HG03558 (cell line): ENCODE data around the gene CARTPT.

Experiments used
- ATAC-seq: cut with Tn5 transposase; IDR thresholded peaks from one replicate; pipeline ENCODE4 v1.9.1; 2021; ENCODE audit warnings: moderate number of reproducible peaks; ENCODE audit not compliant: unreplicated experiment; ENCODE audit errors: extremely low read depth

CARTPT gene

GRCh38 chr5:71719063-71719964 lies at the start of gene CARTPT:
CARTPT (plus strand) TSS chr5:71719275; CDS start chr5:71719294, 19 bp downstream.
- no peak for ATAC-seq

GRCh38 chr5:71677977-71678376 lies 41.1 kb upstream of the CARTPT start:
- ATAC-seq, result no peak

GRCh38 chr5:71679714-71680113 lies 39.4 kb upstream of the CARTPT start:
- no peak for ATAC-seq

GRCh38 chr5:71680510-71680909 lies 38.6 kb upstream of the CARTPT start:
- no peak for ATAC-seq

GRCh38 chr5:71681296-71681695 lies 37.8 kb upstream of the CARTPT start:
- no peak for ATAC-seq

DNA sequence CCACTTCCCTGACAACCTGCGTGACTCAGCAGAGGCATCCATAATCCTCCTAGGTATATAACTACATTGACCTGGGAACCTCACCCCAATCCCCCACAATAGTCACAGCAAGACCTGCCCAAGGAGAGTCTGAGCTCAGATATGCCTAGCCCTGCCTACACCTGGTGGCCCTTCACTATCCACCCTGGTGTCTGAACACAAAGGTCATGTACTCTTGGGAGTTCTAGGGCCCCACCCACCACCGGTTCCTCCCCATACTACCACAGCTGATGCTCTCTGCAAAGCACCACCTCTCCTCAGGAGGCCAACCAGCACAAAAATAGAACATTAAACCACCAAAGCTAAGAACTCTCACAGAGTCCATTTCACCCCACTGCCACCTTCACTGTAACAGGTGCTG lies 34.8 kb upstream of the CARTPT start:
- no peak for ATAC-seq

GRCh38 chr5:71693828-71694427 lies 25.1 kb upstream of the CARTPT start:
- ATAC-seq, result no peak

- no peak for ATAC-seq
Observed at GRCh38 chr5:71695071-71695470, 24.0 kb upstream of the CARTPT start.

GRCh38 chr5:71695595-71695994 lies 23.5 kb upstream of the CARTPT start:
- ATAC-seq, result no peak

GRCh38 chr5:71697967-71698366 lies 21.1 kb upstream of the CARTPT start:
- no peak for ATAC-seq

DNA sequence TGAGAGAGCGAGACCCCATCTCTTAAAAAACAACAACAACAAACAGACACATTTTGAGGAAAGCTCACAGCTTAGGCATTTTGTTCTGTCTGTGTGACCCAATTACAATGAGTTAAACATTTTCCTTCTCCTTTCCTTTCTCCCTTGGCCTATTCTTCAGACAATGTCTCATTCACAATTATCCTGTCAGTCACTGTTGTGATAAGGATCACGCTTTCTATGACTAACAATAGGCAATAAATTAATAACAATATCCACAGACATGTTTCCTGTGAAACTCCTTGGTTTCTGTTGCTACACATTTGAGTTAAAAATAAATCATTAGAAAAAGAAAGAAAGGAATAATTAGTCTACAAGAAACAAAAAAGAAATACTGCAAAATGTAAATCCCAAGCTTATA lies 19.8 kb upstream of the CARTPT start:
- no peak for ATAC-seq

DNA sequence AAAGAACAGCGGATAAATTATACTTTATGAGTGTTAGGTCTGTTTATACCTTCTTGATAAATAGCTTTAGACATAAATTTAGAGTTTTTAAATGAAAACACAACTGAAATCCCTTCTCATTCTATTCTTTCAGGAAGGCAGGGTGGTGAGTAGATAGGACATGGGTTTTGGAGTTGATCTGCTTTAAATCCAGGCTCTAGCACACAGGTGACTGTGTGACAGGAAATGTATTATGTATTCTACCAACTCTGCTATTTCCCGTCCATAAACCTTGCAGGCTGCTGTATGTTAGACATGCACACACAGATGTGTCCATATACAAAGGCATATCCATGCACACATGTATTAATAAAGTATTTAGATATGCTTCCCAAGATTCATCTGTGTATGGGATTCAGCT lies 19.3 kb upstream of the CARTPT start:
- ATAC-seq, result no peak

DNA sequence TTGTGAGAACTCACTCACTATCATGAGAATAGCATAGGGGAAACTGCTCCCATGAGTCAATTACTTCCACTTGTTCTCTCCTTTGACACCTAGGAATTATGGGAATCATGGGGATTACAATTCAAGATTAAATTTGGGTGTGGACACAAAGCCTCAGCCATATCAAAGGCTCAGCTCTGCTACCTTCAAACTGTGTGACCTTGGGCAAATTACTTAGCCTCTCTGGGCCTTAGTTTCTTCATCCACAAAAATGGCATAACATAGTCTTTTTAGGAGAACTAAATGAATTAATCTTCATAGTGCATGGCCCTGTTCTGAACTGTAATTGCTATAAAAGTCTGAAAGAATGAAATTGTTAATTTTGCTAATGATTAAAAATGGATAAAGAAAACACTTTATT lies 18.3 kb upstream of the CARTPT start:
- no peak for ATAC-seq

GRCh38 chr5:71701407-71701806 lies 17.7 kb upstream of the CARTPT start:
- ATAC-seq, result no peak

- ATAC-seq, result no peak
Observed at GRCh38 chr5:71703941-71704340, 15.1 kb upstream of the CARTPT start.

DNA sequence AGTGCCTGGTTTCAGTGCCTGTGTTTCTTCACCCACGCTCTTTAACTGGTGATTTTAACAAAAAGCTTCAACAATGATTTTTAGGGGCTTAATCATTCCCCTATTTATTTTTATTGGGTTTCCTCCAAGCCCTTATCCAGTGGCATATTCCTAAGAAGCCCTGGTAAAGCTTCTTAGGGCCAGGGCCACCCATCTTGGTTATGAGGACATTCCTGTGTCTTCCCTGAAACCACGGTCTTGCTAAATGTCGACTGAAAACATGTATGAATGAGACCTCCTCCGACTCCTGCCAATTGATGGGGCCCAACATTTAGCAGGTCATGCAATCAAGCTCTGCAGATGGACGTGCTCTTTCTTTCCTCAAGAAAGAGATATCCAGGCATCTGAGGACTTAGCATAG lies 13.7 kb upstream of the CARTPT start:
- no peak for ATAC-seq

GRCh38 chr5:71706906-71707305 lies 12.2 kb upstream of the CARTPT start:
- ATAC-seq, result no peak

- no peak for ATAC-seq
Observed at GRCh38 chr5:71711610-71712009, 7.5 kb upstream of the CARTPT start.

GRCh38 chr5:71714911-71715310 lies 4.2 kb upstream of the CARTPT start:
- ATAC-seq, result no peak

- ATAC-seq, result no peak
Observed at GRCh38 chr5:71727978-71728377, 8.9 kb downstream of the CARTPT start.

DNA sequence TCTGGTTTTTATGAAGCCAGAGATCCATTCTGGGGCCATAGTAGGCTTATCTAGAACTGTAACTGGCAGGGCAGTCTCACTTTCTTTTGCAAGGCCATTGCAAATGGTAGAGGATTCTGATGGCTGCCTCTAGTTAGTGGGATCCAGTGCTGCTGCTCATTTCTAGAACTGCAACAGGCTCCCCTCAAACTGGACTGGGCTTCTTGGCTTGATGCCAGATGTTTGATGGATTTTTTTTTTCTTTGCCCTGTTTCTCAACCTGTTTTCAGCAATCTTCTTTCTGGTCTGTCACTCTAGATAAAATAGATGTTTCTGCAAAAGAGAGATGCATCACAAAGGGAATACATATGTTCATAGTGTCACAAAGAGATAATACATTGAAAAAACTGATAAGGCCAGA lies 11.9 kb downstream of the CARTPT start:
- no peak for ATAC-seq

DNA sequence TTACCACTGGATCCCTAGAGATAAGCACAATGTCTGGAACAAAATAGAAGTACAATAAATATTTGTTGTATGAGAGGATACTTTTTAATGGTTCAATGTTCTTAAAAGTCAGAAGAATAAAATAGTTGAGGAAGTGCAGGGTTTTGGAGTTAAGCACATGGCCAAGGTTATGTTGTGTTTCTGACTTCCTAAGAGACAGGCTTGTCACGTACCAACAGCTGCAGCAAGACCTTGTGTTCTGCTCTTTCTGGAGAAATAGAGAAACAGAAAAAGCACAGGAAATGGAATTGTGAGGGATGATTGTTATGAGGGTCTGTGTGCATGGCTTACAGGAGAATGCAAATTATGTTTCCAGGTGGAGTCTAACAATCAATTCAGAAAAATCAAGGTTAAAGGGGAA lies 12.9 kb downstream of the CARTPT start:
- ATAC-seq, result no peak
